Stimulated activated CD4-positive, alpha-beta T cell treated with anti-CD3 and anti-CD28 coated beads, Interleukin-2, amount 100 ng/mL, for 48 hours (primary cell): Measurements from ENCODE around the gene PTPN11.
"Not testable (repeated sequence)": the region's sequence is repeated elsewhere in the genome, so short reads cannot be mapped to it uniquely, and the experiment has no call there.

ENCODE experiments used
- DNase-seq, 2 donors: peaks; one replicate each; pipeline ENCODE4 v3.0.0-alpha.2; 2020

PTPN11 gene

GRCh38 chr12:112409906-112410244 lies 8.9 kb upstream of the PTPN11 start:
- no peak for DNase-seq

GRCh38 chr12:112413855-112414625 lies 4.7 kb upstream of the PTPN11 start:
- DNase-seq: no peak

GRCh38 chr12:112415457-112415856 lies 3.3 kb upstream of the PTPN11 start:
- not testable (repeated sequence) for DNase-seq

GRCh38 chr12:112418273-112418607 lies 507 bp upstream of the PTPN11 start:
- no peak for DNase-seq

GRCh38 chr12:112419297-112420133 lies 768 bp downstream of the PTPN11 start:
- DNase-seq: no peak

GRCh38 chr12:112420740-112421139 lies 2.0 kb downstream of the PTPN11 start:
- DNase-seq: no peak

GRCh38 chr12:112421363-112421762 lies 2.6 kb downstream of the PTPN11 start:
- no peak for DNase-seq

- DNase-seq: no peak
Measured at GRCh38 chr12:112422531-112422930, 3.8 kb downstream of the PTPN11 start.

GRCh38 chr12:112424126-112424525 lies 5.4 kb downstream of the PTPN11 start:
- DNase-seq: no peak

GRCh38 chr12:112425582-112426382 lies 7.0 kb downstream of the PTPN11 start:
- no peak for DNase-seq

GRCh38 chr12:112427760-112428159 lies 9.0 kb downstream of the PTPN11 start:
- no peak for DNase-seq

GRCh38 chr12:112430929-112431328 lies 12.2 kb downstream of the PTPN11 start:
- DNase-seq: no peak

- no peak for DNase-seq
Measured at GRCh38 chr12:112431965-112432364, 13.2 kb downstream of the PTPN11 start.

- no peak for DNase-seq
Measured at GRCh38 chr12:112433551-112433950, 14.8 kb downstream of the PTPN11 start.

- not testable (repeated sequence) for DNase-seq
Measured at GRCh38 chr12:112438645-112439044, 19.9 kb downstream of the PTPN11 start.

- DNase-seq: no peak
Measured at GRCh38 chr12:112439769-112440168, 21.0 kb downstream of the PTPN11 start.

GRCh38 chr12:112440653-112441052 lies 21.9 kb downstream of the PTPN11 start:
- not testable (repeated sequence) for DNase-seq

- DNase-seq: no peak
Measured at GRCh38 chr12:112443916-112444315, 25.2 kb downstream of the PTPN11 start.

GRCh38 chr12:112446008-112446725 lies 27.4 kb downstream of the PTPN11 start:
- DNase-seq: no peak

- DNase-seq: no peak
Measured at GRCh38 chr12:112447106-112447505, 28.4 kb downstream of the PTPN11 start.

GRCh38 chr12:112448165-112448564 lies 29.4 kb downstream of the PTPN11 start:
- not testable (repeated sequence) for DNase-seq

GRCh38 chr12:112450725-112451124 lies 32.0 kb downstream of the PTPN11 start:
- DNase-seq: no peak

GRCh38 chr12:112456029-112456428 lies 37.3 kb downstream of the PTPN11 start:
- DNase-seq: no peak
